GM19351 (cell line): ENCODE results near the gene ELFN1.

ENCODE experiments used
- ATAC-seq: cut with Tn5 transposase; IDR thresholded peaks from one replicate; pipeline ENCODE4 v1.9.1; 2021; ENCODE audit warnings: mild to moderate bottlenecking, moderate library complexity; ENCODE audit not compliant: unreplicated experiment

Gene ELFN1

DNA sequence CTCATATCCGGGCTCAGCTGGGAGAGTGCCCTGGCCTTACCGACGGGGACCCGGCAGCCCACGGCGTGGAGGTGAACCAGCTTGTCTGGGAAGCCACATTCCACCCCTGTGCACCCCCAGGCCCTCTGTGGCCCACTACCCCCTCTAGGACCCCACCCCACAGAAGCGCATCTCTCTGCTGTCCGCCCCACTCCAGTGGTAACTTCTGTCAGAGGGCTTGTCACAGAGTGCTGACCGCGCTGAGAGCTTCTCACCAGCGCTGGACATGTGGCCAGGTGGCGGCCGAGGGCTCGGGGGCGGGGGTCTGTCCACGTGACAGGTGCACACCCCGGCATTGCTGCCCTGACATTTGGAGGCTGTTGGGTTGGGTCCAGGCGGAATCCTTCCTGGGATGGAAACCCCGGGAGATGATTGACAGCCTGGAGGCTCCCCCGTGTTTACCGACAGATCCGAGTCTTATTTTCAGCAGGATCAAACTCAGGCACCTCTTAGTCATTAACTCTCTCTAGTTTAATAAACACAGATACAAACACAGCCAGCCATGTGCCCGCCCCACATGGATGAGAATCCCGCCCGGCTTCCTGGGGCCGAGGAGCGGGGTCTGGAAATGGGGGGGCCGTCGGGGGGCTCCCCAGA is 5.1 kb downstream of the ELFN1 start:
- ATAC-seq: no peak

DNA sequence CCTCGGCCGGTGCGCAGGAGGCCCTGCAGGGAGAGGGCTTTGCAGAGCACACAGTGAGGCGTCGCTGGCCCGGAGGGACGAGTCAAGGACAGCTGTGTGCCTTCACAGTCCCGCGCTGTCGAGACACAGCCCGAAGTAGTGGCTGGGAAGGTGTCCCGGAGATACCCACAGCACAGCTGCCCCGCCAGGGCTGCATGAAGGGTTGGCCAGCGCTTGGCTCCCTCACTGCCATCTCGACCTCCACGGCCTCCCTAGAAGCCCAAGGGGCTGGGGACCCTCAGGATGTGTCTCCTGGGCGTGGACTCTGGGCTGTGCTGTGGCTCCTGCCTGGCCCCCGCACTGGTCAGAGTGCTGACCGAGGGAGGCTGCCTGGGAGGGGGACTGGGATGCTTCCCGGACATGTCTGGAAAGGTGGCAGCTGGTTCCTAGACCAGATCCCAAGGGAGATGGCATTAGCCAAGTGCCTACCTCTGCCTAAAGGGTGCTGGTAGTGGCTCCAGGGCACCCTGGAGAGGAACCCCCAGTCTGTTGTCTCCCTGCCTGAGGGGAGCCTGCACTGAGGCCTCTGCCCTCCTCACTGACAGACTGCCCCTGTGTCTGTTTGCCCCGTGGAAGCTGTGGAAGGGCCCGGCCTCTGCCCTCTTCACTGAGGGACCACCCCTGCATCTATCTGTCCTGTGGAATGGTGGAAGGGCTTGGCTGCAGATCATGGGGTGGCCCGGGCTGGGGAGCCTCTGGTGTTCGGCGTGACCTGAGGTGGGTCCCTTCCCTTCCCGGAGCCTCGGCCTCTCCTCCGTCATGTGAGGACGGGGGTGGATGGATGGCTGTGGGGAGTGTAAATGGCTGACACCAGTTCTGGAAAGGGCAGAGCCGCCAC is 5.8 kb downstream of the ELFN1 start:
- ATAC-seq: no peak

DNA sequence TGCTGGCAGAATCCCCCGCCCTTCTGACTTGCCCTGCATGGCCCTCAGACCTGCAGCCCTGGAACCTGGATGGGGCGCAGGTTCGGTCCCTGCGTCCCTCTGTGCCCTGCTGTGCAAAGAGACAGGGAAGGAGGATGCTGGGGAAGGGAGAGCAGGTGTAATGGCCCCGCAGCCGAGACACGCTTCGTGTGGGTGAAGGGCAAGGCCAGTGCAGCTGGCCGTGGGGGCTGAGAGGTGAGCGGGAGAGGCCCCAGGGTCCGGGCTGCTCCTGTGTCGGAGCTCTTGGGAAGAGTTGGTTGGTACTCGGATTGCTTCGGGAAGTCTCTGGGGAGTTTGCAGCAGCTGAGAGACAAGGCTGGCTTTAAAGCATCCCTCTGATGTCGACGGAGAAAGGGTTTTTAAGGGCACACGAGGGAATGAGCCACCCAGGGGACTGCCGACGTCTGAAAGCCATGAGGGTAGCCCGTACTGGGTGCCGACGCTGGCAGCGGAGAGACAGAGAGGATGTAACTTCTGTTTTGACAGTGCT is 6.5 kb downstream of the ELFN1 start:
- ATAC-seq: no peak

DNA sequence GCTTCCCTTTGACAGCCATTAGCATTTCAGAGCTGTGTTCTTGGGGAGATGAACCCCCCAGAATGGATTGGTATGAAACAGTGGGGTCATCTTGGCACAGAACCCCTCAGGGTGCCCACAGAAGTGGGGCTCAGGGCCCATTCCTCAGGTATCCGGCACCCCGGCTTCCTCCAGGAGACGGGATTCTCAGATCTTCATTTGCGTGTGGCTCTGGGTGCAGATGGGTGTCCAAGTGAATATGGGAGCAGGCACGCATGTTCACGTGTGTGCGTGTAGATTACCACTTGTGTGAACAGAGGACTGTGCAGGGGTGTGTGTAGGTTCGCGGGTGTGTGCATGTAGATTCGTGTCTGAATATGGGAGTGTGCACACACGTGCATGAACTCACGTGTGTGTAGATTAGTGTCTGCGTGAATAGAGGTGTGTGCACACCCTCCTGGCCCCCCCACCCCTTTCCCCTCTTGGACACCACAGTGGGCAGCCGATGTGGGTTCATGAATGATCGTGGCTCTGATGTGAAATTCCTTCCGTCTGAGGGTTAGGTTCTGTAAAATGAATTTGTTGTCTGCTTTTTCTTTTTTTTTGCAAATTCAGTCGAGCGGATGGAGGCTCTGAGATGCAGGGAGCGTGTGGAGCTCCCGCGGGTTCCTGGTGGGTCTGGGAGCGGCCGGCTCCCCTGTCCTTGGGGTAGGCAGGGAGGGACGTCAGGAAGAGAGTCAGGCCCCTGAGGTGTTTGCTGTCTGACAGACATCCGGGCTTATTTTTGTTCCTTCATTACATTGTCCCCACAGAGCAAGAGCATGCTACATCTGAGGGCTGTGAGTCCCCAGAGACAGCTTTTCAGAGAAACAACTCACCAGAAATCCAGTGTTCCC is 7.4 kb downstream of the ELFN1 start:
- ATAC-seq: no peak

DNA sequence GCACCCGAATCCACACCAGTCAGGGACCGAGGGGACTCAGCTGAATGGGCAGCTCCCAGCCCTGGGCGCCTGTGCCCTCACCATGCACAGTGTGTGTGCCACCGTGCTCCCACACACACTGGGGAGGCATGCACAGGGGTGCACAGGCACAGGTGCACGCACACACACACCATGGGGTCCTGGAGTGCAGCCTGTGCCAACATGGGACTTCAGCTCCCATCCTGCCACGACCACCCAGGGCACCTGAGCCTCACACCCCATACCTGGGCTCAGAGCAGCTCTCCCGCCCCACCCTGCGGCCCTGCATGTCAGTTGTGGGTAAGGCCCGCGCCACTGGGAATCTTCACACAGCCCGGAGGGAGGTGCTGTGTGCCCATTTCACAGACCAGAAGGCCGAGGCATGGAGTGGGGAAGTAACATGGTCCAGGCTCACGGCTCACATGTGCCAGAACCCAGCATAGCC is 8.0 kb downstream of the ELFN1 start:
- ATAC-seq: no peak

DNA sequence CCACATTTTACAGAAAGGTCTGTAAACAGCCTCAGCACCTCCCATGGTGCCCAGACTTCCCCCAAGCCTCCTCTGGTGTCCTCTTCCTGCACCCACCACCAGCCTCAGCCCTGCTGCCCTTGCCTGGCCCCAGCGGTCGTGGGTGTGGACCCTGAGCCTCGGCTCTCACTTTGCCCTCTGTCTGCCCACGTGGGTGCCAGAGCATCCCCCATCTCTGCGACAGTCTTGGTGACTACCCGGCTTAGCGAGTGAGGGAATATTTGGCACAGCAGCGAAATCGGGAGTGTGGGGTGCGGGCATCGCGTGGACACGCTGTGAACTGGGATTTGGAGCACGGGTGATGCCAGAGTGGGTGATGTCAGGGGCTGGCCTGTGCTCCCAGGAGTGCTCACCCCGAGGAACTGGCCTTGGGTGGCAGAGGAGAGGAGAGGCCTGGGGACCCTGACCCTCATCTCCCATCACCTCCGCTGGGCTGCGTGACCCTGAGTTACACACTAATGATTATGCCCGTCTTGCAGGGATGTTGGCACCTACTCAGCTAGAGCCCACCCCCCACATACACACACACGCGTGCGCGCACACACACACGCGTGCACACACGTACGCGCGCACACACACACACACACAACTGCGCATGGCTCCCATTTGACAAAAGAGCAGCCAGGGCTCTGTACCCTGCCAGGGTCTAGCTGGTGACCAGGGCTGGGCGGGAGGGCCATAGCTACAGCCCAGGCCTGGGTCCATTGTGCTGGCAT is 8.7 kb downstream of the ELFN1 start:
- no peak for ATAC-seq

DNA sequence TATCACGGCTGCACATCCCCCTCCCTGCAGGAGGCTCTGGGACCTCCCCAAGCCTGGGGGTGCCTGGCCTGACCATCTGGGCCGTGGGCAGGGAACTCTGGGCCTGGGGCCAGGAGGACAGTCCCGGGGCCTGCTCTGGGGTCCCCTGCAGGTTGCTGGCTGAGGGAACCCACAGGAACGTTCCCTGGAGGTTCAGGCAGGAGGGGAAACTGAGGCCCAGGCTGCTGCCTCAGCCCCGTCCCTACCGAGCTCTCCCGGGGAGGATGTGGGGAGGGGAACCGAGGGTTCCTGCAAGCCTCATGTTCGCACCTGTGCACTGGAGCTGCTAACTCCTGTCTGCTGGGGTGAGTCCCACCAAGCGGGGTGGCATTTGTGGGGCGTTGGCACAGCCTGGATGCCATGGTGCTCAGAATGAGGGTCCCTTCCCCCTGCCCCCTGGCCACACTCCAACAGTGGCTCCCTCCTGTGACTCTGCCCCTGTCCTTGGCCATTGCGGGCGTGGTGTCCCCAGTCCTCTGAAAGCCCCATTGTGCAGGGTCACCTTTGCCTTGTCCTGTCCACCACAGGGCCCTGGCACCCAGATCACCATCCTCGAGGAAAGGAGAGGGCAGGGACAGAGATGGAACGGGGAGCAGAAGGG is 9.4 kb downstream of the ELFN1 start:
- ATAC-seq: no peak

DNA sequence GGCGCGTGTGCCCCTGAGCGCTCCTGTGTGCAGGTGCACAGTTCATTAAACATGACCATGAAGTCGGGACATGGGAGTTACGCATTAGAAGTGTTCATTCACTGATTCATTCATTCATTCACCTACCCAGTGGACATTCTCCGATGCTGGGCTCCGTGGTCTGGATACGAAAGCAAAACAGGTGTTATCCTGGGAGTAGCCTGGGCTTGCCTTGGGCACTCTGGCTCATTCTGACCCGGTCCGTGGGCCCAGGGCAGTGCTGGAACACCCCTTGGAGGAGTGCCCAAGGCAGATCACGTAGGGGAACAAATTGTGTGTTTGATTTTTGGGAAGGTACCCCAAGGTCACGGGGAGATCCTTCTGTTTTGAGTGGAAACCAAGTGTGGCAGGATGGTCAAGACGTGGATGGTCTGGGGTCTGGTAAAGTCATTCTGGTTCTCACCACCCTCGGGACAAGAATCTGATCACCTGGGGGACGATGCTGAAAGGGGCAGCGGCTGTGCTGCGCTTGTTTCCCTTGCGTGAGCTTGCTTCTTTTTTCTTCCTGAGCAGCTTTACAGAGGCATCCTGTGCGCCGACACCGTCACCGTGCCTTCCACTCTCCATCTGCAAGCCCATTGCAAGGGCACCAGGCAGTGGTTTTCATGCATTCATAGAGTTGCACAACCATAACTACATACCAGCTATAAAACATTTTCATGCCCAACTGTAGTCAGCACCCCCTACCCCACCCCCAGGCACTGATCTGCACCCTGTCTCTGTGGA is 10.1 kb downstream of the ELFN1 start:
- ATAC-seq: no peak

DNA sequence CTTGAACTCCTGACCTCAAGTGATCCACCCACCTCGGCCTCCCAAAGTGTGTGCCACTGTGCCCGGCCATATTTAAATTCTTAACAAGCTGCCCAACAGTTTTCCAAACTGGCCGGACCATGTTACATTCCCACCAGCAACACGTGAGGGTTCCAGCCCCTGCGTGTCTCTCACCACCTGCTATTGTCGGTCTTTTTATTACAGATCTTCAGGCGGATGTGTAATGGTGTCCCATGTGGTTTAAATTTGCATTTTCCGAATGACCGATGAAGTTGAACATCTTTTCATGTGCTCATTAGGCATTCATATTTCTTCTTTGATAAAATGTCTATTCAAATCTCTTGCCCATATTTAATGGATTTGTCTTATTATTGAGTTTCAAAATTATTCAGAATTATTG is 11.5 kb downstream of the ELFN1 start:
- no peak for ATAC-seq

DNA sequence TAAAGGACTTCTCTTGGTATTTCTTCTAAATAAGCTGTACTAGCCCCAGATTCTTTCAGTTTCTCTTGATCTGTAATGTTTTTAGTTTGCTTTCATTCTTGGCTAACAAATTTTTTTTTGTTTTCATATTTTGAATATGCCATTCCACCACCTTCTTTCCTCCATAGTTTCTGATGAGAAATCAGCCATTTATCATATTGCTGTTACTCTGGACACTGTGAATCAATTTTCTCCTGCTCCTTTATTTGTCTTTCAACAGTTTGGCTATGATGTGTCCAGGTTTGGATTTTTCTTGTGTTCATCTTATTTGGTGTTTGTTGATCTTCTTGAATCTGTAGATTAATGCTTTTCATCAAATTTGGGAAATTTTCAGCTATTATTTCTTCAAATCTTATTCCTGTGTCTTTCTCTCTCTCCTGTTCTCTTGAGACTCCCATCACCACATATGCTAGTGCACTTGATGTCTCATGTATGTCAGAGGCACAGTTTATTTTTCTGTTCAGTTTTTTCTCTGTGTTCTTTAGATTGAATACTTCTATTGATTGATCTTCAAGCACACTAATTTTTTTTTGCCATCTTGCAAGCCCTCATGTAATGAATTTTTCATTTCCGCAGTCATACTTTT is 15.0 kb downstream of the ELFN1 start:
- ATAC-seq: no peak

DNA sequence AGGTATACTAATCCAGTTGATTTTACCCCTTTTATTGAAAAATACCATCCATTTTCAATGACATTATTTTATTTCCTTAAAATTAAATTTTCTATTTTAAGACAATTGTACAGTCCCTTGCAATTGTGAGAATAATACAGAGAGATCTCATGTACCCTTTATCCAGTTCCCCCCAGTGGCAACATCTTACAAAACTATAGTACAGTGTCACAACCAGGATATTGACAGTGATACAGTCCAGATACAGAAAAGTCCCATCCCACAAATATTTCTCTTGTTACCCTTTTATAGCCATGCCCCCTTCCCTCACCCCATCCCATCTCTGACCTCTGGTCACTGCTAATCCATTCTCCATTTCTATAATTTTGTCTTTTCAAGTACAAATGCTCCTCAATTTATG is 18.5 kb downstream of the ELFN1 start:
- no peak for ATAC-seq

DNA sequence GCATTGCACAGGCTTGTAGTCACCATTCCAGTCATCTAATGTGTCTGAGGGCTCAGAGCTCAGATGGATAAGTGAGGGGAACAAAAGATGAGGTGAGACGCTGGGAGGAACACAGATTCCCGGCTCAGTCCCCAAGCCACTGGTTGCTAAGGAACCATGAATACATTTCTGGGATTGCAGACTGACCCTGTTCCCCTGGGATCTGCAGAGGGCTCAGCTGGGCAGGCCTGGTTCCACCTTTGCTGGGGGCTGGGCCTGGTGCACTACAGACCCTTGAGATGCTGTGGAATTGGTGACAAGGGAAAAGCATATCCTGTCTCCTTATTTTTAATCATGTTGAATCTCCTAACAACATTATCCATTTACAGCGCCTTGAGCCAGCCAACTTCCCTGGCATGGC is 19.2 kb downstream of the ELFN1 start:
- ATAC-seq: no peak

DNA sequence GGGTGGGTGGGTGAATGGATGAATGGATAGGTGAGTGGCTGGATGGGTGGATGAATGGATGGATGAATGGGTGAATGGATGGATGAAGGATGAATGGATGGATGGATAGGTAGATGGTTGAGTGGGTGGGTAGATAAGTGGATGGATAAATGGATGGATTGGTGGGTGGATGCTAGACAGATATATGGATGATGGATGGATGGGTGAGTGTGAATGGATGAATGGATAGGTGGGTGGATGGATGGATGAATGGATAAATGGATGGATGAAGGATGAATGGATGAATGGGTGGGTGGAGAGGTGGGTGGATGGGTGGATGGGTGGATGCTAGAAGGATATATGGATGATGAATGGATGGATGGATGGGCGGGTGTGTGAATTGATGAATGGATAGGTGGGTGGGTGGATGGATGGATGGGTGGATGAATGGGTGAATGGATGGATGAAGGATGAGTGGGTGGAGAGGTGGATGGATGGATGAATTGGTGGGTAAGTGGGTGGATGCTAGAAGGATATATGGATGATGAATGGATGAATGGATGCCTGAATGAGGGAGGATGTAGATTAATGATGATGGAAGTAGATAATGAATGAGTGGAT is 20.4 kb downstream of the ELFN1 start:
- no peak for ATAC-seq

DNA sequence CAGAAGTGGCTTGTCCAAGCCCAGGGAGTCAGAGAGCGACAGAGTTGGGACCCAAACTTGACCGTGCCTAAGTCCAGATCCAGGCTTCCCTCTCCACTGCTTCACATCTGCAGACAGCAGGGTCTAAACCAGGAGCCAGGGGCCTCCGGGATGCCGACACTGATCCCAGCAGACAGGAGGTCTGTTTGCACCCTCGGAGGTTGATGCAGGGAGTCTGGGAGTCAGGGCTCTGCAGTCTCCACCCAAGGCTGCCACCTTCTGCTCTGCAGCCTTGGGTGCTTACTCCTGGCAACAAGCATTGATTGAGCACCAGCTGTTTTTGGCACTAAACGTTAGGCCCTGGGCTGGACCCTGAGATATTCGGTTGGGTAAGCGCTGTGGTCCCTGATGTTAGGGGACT is 21.0 kb downstream of the ELFN1 start:
- ATAC-seq: no peak

DNA sequence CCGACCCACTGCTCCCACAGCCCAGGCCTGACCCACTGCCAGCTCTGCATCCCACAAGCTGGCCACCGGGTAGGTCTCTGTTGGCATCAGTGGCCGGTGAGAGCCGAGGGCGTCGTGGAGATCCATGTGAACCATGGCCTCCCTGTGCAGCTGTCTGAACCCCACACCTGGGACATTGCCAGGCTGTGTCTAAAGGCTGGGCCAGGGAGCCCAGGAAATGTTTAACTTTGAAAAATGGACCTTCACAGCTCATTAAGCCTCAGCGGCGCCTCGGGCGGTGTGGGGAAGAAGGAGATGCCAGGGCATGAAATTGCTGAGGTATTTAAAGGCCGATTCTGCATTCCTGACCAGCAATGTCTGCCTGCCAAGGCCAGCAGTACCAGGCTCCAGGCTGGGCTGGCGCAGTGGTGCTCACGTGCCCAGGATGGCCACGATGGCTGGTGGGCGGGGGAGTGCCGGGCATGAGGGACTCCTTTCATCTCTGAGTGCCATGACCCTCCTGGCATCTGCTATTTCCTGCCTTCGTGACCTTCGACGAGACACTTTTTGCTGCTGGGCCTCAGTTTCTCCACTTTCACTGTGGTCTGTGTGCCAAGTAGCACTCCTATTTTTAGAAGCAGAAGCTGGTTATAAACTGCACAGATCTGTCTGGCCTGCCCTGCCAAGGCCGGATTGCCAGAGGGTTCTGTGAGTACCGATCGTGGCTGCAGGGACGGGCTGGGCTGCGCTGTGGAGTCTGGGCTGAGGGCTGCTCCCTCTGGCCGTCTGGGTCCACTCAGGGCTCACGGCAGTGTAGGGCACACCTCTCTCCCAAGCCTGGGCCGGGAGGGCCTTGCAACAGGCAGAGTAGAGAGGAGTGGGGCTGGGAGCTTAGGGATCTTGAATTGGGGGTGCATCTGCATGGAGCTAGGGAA is 21.8 kb downstream of the ELFN1 start:
- no peak for ATAC-seq

DNA sequence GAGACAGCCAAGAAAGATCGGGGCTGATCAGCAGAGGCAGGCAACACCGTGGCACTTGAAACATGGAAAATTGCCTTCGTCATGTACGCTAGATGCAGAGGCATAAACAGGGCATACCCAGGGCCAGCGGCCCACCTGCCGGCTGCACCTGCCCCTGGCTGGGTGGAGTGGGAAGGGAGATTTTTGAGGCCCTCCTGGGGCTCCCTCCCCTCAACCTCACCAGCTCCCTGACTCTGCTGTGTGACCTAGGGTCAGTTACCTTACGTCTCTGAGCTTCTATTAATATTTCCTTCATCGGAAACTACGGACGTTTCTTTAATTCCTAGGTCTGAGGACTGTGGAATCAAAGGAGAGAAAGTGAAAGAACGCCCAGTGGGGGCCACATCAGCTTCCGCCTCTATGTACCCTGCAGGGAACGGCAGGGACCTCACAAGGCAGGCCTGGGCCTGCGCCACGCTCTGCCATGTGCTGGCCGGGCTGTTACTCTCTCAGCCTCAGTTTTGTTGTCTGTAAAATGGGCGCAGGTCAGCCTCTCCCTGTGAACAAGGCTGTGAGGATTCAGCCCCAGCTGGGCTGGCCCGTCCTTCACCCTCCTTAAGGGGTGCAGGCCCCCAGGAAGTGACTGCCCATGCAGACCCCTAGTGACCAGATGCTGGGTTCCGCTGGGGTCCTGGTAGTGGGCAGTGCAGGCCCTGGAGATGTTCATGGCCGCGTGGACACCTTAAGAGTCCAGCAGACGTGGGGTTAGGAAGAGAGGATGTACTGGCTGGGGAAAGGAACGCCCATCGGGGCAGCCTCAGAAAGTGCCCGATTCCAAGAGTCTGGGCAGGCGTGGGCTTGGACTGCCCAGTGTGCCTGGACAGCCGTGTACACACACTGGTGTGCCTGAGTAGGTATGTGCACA is 22.7 kb downstream of the ELFN1 start:
- no peak for ATAC-seq
